Measurements from ENCODE around the gene TSPAN5.
"Not testable (repeated sequence)": the region's sequence is repeated elsewhere in the genome, so short reads cannot be mapped to it uniquely, and the experiment has no call there.

TSPAN5 gene

GRCh38 chr4:98496152-98496845 lies 162.1 kb downstream of the TSPAN5 start:
- DNase-seq (ENCODE audit: low read depth), result no peak

DNA sequence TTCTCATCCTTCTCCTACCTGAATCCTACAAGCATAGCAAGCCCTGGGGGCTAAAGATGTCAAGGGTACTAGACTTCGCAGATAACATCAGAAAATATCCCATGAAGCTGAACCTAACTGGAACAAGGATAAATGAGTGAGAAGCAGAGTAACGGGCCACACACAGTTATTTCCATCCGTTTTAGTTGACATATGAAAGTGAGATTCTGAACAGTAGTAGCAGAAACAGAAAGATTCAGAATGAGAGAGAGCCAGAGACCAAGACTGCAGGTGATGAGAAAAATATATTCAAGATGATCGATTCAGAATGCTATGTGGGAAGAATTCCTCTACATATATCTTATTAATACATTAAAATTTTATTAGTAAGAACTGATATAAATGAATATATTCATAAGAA lies 165.1 kb downstream of the TSPAN5 start:
- no peak for DNase-seq (ENCODE audit: low read depth)

DNA sequence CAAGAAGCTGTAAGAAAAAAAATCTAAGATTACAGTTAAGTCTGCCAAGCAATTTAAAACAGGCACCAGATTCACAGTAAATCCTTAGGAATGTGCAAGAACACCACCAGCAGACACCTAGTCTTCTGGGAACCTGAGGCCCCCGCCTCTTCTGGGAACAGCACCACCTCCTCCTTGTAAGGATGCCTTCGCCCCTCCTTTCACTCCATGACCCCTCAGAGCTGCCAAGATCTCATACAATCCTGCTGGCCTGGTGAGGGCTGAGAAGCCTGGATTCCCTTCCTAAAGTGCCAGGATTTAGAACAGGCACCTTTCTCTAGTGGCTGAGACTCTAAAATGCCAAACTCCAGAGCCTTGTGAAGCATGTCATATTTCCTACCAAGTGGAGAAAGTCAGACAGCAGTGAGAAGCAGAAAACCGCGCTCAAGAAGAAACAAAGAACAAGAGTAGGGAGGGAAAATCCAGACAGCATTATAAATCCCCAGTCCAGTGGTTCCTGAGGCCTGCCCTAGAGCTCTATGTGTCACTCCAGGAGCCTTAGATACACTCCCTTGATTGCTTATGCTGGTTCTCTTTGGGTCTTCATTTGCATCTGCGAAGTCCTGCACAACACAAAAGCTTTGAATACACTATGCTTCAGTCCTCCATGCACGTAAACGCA lies 166.4 kb downstream of the TSPAN5 start:
- no peak for DNase-seq (ENCODE audit: low read depth)

DNA sequence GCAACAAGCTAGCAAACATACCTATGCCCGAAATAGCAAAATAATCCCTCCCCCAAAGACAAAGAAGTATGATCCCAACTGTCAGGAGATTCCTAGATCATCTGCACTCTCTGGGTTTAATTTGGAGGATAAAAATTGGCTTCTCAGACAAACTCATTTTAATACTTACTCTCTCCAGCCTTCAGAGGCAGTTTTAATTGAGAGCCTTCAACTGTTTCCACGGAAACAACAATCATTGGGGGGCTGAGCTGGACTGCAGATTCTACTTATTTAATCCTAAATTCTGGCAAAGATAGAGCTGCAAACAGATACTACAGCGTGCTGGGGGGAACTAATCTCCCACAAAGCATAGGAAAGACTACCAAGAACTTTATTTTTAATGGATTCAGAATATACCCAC lies 168.2 kb downstream of the TSPAN5 start:
- no peak for DNase-seq (ENCODE audit: low read depth)

- no peak for DNase-seq (ENCODE audit: low read depth)
These were observed 172.5 kb downstream of the TSPAN5 start for GRCh38 chr4:98485816-98486345.

GRCh38 chr4:98484031-98484430 lies 174.4 kb downstream of the TSPAN5 start:
- DNase-seq (ENCODE audit: low read depth), result no peak

GRCh38 chr4:98482847-98483806 lies 175.3 kb downstream of the TSPAN5 start:
- DNase-seq (ENCODE audit: low read depth), result no peak

GRCh38 chr4:98482503-98482846 lies 175.9 kb downstream of the TSPAN5 start:
- DNase-seq (ENCODE audit: low read depth), result no peak

DNA sequence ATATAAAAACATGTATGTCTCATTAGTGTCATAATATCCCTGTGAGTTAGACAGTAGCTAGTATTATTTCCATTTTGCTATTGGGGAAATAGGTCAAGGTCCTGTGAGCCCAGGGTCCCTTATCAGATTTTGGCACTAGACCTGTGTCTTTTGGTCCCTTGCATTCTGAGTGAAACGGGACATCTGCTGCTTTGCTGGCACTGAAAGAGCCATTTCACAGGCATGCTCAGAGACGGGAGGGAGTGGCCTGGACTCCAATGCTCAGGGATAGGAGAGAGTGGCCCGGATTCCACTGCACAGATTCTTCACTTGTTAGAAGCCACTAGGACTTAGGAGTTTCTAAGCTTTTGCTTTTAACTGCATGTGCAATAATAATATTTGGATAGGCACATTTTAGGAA lies 177.2 kb downstream of the TSPAN5 start:
- no peak for DNase-seq (ENCODE audit: low read depth)

DNA sequence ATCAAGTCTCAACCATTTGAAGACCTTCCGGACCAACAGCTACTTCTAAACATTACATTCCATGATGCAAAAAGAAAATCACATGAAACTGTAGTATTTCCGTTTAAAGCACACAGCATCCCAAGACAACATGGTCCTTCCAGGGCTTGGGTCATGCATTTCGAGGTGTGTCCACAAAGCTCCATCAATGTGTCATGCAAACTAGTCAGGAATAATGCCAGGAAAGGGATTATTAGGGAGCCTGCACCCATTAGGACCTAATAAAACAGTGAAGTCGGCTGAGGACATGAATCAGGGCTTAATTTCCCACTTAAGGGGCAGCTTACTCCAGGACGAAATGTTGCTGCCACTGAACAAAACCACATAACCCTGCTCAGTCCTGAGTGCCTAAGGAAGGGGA lies 177.9 kb downstream of the TSPAN5 start:
- no peak for DNase-seq (ENCODE audit: low read depth)

- DNase-seq (ENCODE audit: low read depth), result not testable (repeated sequence)
These were observed 178.8 kb downstream of the TSPAN5 start for GRCh38 chr4:98479590-98479989.

GRCh38 chr4:98476891-98477290 lies 181.5 kb downstream of the TSPAN5 start:
- no peak for DNase-seq (ENCODE audit: low read depth)

GRCh38 chr4:98474408-98474844 lies 184.0 kb downstream of the TSPAN5 start:
- no peak for DNase-seq (ENCODE audit: low read depth)

DNA sequence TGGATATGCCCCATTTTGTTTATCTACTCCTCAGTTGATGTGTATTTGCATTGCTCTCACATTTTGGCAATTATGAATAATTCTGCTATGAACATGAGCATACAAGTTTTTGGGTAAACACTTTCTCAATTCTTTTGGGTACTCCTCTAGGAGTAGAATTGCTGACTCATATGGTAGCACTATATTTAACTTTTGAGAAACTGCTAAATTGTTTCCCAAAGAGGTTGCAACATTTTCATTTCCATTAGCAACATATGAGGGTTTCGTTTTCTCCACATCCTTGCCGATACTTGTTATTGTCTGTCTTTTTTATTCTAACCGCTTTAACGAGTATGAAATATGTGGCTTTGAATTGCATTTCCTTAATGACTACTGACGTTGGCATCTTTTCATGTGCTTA lies 185.4 kb downstream of the TSPAN5 start:
- no peak for DNase-seq (ENCODE audit: low read depth)

DNA sequence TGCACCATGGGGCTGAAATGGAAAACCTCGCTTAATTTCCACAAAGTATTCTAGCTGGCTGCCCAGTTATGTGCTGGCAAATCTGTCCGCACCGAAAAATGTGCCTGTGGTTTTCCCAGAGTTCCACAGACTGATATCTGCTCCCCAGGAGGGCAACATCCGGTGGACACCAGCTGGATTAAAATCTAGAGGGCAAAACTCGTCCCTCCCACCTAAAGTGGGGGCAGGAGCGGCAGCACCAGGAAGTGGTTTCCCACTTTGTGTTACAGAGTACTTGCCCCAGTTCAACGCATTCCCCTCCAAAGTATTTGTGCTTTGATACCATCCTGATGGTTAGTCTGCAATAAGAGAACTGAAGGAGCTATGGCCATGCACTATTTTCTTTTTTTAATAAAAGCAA lies 187.6 kb downstream of the TSPAN5 start:
- peak; percentile 62 for DNase-seq (ENCODE audit: low read depth)

DNA sequence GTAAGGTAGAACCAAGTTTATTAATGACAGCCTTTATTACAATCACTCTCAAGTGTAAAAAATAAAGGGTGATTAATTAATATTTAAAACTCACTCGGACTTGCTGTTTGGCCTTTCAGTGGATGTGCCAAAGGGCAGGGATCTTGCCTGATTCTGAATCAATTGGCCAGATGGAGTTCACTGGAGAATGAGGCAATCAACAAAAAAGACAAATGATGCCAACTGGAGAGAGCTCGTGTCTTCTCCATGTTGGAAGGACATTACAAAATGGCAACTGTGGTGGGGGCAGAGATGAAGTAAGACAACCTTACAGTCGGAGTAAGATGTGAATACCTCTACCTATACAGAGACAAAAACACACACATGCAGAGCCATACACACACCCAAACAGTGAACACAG lies 188.0 kb downstream of the TSPAN5 start:
- no peak for DNase-seq (ENCODE audit: low read depth)

DNA sequence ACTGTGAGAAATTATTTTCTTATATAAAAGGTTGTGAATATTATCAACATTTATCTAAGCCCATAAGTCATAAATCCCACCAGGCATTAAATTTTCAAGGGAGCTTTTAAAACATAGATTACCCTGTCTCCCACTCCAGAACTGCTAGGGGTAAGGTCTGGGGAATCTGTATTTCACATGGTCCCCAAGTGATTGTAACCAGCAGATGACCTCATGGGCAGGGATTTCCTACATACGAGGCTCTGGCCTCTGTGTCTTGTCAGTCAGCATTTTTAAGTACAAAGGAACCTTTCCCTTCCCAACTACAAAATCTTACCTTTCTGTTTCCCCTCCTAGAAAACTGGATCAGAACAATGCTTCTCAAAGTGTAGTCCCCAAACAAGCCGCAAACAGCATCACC lies 188.6 kb downstream of the TSPAN5 start:
- no peak for DNase-seq (ENCODE audit: low read depth)

GRCh38 chr4:98468709-98469108 lies 189.7 kb downstream of the TSPAN5 start:
- no peak for DNase-seq (ENCODE audit: low read depth)

DNA sequence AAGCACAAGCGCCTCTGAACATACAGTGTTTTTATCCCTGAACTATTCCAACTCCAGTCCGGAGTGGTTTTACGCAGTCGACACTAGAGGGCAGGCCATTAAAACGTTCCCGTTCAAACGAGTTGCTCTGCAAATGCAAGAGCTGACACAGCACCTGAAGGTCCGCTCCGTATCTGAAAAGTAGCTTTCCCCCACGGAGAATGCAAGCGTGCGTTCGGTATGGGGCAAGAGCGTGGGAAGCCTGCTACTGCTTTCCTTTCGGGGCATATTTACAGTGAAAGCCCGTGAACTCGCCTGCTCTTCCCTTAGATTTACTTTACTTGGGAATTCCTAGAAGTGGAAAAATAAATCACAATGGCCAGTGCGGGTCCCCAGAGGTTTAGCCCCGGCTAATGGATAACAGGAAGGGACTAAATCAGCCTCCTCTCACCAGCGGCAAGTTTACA lies 190.8 kb downstream of the TSPAN5 start:
- DNase-seq (ENCODE audit: low read depth), result no peak

- DNase-seq (ENCODE audit: low read depth), result no peak
These were observed 191.4 kb downstream of the TSPAN5 start for GRCh38 chr4:98466868-98467599.

DNA sequence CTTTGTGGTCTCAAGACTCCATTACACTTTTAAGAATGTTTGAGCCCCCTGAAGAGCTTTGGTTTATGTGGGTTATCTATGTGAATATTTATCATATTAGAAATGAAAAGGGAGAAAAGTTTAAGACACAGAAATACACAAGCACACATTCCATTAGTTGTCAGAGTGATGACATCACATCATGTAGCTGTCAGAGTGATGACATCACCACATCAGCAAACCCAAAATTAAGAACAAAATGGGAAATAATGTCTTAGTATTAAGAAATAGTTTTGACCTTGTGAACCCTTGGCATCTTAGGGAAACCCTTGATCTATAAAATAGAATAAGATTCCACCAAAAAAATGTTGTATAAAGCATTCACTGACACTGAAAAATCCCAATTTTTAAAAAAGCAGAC lies 195.9 kb downstream of the TSPAN5 start:
- no peak for DNase-seq (ENCODE audit: low read depth)
